ENCODE results near the gene SPATA21.

Gene SPATA21

DNA sequence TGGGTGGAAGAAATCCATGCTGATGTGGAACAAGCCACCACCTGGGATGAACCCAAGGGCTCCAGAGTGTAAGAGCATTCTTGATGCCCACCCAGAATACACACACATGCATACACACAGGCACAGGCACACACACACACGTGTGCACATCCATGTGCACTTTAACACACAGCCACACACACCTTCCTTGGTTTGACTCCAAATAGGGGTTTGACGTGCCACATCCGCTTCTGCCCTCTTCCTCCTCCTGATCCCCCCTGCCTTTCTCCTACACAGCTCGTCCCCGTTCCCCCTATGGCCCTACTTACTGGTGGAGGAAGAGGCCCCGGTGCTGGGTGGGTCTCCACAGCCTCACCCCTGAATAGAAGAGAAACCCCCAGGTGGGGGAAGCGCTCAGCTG, 16.0 kb downstream of the SPATA21 start:
- ChIA-PET CTCF (interaction anchor here (3.7 kb wide), 1 partner anchor 19 kb away, joined by 18 read pairs; the partner anchor contains the start of gene NECAP2), POLR2A (no interaction called here)
- TF ChIP-seq CTCF (IDR thresholded peaks at IDR 0.05; ENCODE audit: control extremely low read depth, extremely low read depth, low read depth, missing control alignments): no peak
- DNase-seq (ENCODE audit: extremely low spot score): no peak

- TF ChIP-seq CTCF (IDR thresholded peaks at IDR 0.05; ENCODE audit: control extremely low read depth, extremely low read depth, low read depth, missing control alignments): no peak
- peak; percentile 59 for DNase-seq (ENCODE audit: extremely low spot score)
- ChIA-PET CTCF (interaction anchor here (3.7 kb wide), 1 partner anchor 20 kb away, joined by 18 read pairs; the partner anchor contains the start of gene NECAP2), POLR2A (no interaction called here)
These were observed 16.7 kb downstream of the SPATA21 start for GRCh38 chr1:16420424-16421118.

DNA sequence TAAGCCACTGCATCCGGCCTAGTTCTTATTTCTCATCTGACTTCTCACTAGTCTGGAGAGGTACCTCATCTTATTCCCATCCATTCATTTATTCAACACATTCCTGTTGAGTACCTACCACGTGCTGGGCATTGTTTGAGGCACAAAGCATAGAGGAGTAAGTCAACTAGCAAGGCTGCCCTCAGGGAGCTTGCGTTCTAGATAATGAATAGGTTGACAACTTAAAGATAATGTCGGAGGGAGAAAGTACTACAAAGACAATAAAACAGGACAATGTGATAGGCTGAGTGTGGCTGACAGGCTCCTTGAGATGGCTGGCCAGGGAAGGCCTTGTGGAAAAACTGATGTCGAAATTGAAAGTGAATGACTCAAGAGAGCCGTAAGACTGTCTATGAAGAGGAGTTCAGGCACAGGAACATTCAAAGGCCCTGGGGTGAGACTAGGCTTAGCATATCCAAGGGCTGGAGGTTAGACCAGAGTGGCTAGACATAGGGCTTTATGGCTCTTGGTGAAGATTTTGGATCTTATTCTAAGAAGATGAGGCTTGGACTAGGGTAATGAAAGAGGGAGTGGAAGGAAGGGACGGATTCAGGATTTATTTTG, 18.3 kb downstream of the SPATA21 start:
- TF ChIP-seq CTCF (IDR thresholded peaks at IDR 0.05; ENCODE audit: control extremely low read depth, extremely low read depth, low read depth, missing control alignments): no peak
- DNase-seq (ENCODE audit: extremely low spot score): no peak
- ChIA-PET CTCF (interaction anchor here (1.7 to 3.7 kb wide), 2 partner anchors 21 kb away, joined by 8 to 18 read pairs; partner anchors contain the start of gene NECAP2), POLR2A (no interaction called here)

- CTCF ChIA-PET: no interaction called here
- DNase-seq (ENCODE audit: extremely low spot score): no peak
- POLR2A ChIA-PET: no interaction called here
- TF ChIP-seq CTCF (IDR thresholded peaks at IDR 0.05; ENCODE audit: control extremely low read depth, extremely low read depth, low read depth, missing control alignments): no peak
These were observed 24.0 kb downstream of the SPATA21 start for GRCh38 chr1:16413191-16413590.

GRCh38 chr1:16410803-16411202, 26.4 kb downstream of the SPATA21 start:
- POLR2A ChIA-PET: no interaction called here
- DNase-seq (ENCODE audit: extremely low spot score): no peak
- CTCF ChIA-PET: interaction anchor here (0.8 to 1.4 kb wide), 3 partner anchors 9 to 30 kb away, joined by 3 to 4 read pairs (median 4); partner anchors contain the start of gene NECAP2
- TF ChIP-seq CTCF (IDR thresholded peaks at IDR 0.05; ENCODE audit: control extremely low read depth, extremely low read depth, low read depth, missing control alignments): no peak

DNA sequence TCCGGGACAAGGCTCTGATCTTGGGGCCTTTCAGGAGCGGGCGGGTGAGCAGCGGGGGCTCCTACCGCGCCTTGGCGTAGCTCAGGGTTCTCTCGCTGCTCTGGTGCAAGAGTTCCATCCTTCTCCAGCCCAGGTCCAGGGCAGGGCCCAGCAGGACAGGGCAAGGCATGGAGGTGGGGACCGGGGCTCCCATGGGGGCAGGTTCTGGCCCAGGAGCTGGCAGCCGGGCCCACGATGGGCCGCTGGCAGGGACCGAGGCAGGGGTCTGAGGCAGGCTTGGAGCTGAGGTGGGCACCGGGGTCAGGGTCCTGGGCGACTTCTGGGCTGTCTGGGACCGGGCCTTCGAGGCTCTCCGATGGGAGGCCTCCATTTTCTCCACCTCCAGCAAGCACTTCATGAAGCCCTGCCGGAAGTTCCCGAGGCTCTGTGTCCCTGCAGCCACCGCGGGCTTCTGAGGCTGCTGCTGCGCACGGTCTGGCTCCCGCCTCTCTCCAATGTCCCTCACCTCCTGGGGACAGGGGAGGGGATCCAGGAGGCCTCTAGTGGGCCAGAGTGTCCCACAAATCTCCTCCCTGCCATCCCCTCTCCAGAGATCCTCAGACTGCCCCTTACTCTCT, 27.6 kb downstream of the SPATA21 start:
- no peak for DNase-seq (ENCODE audit: extremely low spot score)
- ChIA-PET POLR2A (no interaction called here), CTCF (interaction anchor here (1.6 kb wide), 1 partner anchor 46 kb away, joined by 3 read pairs; no protein-coding TSS in a partner anchor)
- no peak for TF ChIP-seq CTCF (IDR thresholded peaks at IDR 0.05; ENCODE audit: control extremely low read depth, extremely low read depth, low read depth, missing control alignments)
